GM12891 (cell line): Measurements from ENCODE around the gene SHLD1.

Source experiments
- PAX5 ChIP-seq: IDR thresholded peaks from 2 replicates; pipeline ENCODE4 v1.6.1; 2011; ENCODE audit warnings: low read length, moderate library complexity, mild to moderate bottlenecking; ENCODE audit not compliant: insufficient read depth, severe bottlenecking
- POLR2A ChIP-seq: IDR thresholded peaks from 2 replicates; pipeline ENCODE4 v1.6.1; 2011; ENCODE audit warnings: low read depth, low read length, control low read depth
- POLR2AphosphoS5 ChIP-seq: IDR thresholded peaks from 2 replicates; pipeline ENCODE4 v1.6.1; 2011; ENCODE audit warnings: low read depth, low read length, control low read depth
- POU2F2 ChIP-seq: IDR thresholded peaks from 2 replicates; pipeline ENCODE4 v1.6.1; 2011; ENCODE audit warnings: low read depth, mild to moderate bottlenecking, control low read depth, low read length, moderate library complexity
- SPI1 ChIP-seq: IDR thresholded peaks from 2 replicates; pipeline ENCODE4 v1.6.1; 2011; ENCODE audit warnings: low read depth, low read length, control low read depth
- TAF1 ChIP-seq: IDR thresholded peaks from 2 replicates; pipeline ENCODE4 v1.6.1; 2011; ENCODE audit warnings: low read depth, low read length, control low read depth

GRCh38 chr20:5836569-5836968, 86.4 kb downstream of the SHLD1 start:
- no peak for TF ChIP-seq SPI1
- TF ChIP-seq POLR2AphosphoS5 = no peak
- no peak for TF ChIP-seq TAF1
- TF ChIP-seq POLR2A = no peak
- TF ChIP-seq POU2F2 = no peak
- no peak for TF ChIP-seq PAX5
